ENCODE data around the gene MRPL3.

DNA sequence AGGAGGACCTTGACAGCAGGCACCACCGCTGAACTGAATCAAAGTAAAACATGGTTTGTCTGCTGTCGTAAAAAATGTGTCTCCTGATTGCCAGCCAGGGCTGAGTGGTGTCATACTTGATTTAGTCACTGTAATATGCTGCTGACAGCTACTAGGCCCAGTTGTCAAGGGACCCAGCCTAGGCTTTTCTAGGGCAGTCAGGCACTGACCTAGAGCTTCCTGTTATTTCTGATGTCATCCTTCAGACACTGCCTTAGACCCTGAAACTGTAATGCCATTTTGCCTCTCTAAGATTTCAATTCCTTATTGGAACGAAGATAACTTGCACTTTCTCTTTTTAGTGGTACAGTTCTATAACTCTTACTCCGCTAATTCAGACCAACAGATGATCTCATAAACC, 2.6 kb upstream of the MRPL3 start:
- TF ChIP-seq CTCF (IDR thresholded peaks at IDR 0.05; ENCODE audit: low read length) (no peak), EZH2 (optimal IDR thresholded peaks at IDR 0.05; ENCODE audit: low read depth, low read length) (no peak)
